ENCODE data around the gene ANO9.

DNA sequence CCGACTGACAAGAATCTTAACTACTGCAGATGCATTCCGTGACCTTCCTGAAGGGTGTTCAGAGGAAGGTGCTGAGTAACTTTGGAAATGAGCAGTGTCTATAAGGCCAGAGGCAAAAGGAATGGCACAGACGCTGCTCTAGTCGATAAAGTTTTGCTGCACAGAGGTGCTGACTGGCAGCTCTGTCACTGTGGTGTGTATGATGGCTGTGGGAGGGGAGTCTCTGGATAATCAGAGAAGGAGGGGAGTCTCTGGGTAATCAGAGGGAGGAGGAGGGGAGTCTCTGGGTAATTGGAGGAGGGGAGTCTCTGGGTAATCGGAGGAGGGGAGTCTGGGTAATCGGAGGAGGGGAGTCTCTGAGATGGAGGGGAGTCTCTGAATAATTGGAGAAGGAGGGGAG is 26.7 kb upstream of the ANO9 start:
- TF ChIP-seq, protein P1, sequence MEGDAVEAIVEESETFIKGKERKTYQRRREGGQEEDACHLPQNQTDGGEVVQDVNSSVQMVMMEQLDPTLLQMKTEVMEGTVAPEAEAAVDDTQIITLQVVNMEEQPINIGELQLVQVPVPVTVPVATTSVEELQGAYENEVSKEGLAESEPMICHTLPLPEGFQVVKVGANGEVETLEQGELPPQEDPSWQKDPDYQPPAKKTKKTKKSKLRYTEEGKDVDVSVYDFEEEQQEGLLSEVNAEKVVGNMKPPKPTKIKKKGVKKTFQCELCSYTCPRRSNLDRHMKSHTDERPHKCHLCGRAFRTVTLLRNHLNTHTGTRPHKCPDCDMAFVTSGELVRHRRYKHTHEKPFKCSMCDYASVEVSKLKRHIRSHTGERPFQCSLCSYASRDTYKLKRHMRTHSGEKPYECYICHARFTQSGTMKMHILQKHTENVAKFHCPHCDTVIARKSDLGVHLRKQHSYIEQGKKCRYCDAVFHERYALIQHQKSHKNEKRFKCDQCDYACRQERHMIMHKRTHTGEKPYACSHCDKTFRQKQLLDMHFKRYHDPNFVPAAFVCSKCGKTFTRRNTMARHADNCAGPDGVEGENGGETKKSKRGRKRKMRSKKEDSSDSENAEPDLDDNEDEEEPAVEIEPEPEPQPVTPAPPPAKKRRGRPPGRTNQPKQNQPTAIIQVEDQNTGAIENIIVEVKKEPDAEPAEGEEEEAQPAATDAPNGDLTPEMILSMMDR (conservative IDR thresholded peaks at IDR 0.05) = no peak
- TF ChIP-seq ZFX (IDR thresholded peaks at IDR 0.05) = no peak
